Astrocyte of the spinal cord (primary cell): ENCODE data around the gene TRUB2.
A peak's percentile ranks its signal among the peaks of the same experiment; 100 is the strongest.

Experiments used
- DNase-seq: peaks from one replicate; pipeline ENCODE4 v3.0.0; 2011; ENCODE audit warnings: low read depth, low spot score
- H3K4me3 ChIP-seq: 2 replicates; pipeline ENCODE4 v1.5.1; 2011; ENCODE audit warnings: low read depth, mild to moderate bottlenecking, low read length, moderate library complexity
- CTCF ChIP-seq: IDR thresholded peaks from 2 replicates; pipeline ENCODE4 v1.5.1; 2012; ENCODE audit warnings: low read depth, mild to moderate bottlenecking, low read length, inconsistent platforms
- in situ Hi-C: cut with HindIII; loops from 2 replicates; pipeline ENCODE4 v1.10.0; 2017; ENCODE audit warnings: low sequenced_read_pairs

TRUB2 gene

GRCh38 chr9:128259156-128259555 lies 63.1 kb downstream of the TRUB2 start:
- no peak overlapping the region for H3K4me3 ChIP-seq
- no peak for DNase-seq
- in situ Hi-C loops = no loop called here
- peak; percentile 9 for TF ChIP-seq CTCF

- no peak for DNase-seq
- in situ Hi-C loops = no loop called here
- TF ChIP-seq CTCF = no peak
- no peak overlapping the region for H3K4me3 ChIP-seq
Observed at GRCh38 chr9:128258326-128258725, 63.9 kb downstream of the TRUB2 start.

GRCh38 chr9:128257907-128258306 lies 64.3 kb downstream of the TRUB2 start:
- no peak overlapping the region for H3K4me3 ChIP-seq
- DNase-seq = no peak
- in situ Hi-C loops = no loop called here
- TF ChIP-seq CTCF = no peak

- in situ Hi-C loops = no loop called here
- no peak for TF ChIP-seq CTCF
- DNase-seq = no peak
- H3K4me3 ChIP-seq = no peak overlapping the region
Observed at GRCh38 chr9:128257086-128257825, 65.0 kb downstream of the TRUB2 start.
